AG08396 (cell line): ENCODE results near the gene EPHX1.

Experiments used
- DNase-seq: peaks from one replicate; pipeline ENCODE4 v3.0.0; 2012; ENCODE audit warnings: low spot score, mixed read lengths

EPHX1 gene

DNA sequence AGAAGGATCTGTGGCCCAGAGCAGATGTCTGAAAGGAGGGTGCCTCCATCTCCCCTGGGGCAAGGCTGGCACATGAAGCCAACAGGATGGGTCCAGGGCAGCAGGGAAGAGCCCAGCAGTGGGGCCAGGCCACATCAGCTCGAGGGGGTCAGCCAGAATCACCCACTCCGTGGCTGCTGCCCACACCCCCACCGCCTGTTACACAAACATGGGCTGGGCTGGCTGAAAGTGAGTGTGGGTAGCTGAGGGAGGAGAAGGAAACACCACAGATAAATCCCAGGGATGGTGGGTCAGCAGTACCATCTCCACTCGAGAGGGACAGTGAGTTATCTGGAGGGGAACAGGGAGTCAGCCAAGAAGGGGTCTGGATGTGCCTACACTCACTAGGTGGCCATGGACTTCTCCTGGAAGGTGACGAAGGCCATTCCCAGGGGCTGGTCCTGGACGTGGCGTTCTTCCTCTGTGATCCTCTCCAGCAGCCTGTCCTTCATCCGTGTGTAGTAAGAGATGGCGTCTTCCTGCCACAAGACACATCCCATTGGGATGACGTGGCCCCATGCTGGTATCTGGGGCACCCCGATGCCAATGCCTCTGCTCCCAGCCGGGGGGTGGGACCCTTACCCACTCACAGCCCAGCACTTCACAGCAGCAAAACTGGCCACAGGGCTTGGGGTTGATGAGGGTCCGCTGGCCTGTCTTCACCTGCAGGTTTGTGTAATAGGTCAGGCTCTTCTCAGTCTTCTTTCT lies 52.1 kb downstream of the EPHX1 start:
- DNase-seq: no peak

DNA sequence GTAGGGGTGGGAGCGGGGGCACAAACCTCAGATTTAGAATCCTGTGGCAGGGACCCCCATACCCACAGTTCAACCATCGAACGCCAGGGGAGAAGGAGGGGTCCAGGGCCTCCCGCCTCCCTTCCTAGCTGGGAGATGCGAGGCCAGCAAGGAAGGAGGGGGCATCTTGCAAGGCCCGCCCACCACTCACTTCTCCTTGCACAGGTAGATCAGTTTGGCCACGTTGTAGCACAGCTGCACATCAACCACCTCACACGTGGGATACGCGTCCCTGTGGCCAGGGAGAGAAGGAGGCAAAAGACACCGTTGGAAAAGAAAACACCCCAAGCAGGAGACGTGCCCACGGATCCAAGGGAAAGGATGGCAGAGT lies 52.6 kb downstream of the EPHX1 start:
- DNase-seq: no peak

DNA sequence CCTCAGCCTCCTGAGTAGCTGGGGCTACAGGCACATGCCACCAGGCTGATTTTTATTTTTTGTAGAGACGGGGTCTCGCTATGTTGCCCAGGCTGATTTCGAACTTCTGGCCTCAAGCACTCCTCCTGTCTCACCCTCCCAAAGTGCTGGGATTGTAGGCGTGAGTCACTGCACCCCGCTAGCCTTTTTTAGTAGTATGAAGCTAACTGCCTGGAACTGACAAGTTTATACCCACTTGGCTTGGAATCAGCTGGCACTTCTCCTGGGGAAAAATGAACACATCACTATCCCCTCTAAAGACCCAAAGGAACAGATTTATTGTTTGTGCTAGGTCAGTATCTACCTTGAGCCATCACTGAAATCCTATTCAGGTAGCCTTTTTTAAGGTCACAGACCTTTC lies 53.2 kb downstream of the EPHX1 start:
- DNase-seq: no peak

DNA sequence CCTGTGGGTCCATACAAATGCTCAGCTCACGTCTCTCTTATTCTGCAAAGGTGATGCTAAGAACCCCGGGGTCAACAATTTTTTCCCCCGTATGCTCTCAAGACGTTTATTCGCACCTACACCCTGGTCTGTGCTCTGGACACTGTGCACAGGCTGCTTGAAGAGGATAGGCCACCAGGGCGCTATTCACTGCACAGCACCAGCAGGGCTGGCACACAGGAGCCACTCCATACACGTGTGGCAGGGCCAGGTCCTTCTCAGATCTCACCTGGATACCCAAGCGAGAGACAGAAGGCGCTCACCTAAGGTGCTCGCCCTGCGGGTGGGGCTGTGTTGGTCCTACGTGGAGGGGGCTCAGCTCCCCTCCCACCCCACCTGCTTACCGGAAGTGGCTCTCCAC lies 55.6 kb downstream of the EPHX1 start:
- DNase-seq: no peak

DNA sequence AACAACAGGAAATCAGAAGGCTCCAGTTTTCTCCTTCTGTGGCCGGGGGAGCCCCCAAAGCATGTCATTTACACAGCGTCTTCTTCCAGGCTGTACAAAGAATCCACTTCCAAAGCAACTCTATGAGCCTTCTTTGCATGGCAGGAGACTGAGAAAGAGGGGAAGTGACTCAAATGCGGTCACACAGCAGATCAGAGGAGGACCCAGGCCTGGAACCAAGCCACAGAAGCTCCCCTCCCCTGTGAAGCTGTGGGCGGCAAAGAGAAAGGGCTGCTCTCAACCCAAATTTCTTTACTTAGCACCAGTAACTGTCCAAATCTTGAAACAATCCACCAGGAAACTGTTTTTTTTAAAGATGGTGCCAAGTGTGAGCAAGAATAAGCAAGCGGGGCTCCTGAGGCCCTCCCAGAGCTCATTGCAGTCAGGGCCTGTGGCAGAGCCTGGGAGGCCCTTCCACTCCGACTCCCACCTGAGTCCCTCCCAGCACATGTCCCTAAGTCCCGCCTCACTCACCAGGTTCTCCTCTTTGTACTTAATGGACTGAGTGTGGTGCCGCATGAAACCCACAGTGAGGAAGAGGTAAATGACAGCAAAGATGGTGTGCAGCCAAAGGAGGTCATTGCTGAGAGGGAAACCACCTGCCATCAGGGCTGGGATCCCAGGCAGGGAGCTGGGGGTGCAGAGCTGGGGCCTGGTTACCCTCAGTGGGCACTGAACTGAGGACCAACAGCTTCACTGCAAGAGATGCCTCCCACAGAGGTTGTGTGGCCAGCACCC lies 56.3 kb downstream of the EPHX1 start:
- DNase-seq: no peak

DNA sequence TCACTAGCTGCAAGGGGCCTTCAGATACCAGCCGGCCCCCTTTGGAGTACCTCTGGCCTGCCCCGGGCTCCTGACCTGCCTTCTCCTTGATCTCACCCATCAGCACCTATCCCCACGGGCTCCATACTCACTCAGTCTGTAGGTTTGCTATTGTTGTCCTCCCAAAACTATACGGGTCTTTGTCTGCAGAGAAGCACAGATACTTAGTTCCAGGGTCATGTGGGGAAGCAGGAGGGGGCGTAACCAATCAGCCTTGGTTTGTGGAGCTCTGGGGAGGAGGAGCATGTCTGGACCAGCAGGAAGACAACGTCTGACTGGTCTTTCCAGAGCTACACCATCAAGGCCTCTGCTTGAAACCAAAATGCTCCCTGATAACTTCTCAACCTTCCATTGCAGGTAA lies 57.1 kb downstream of the EPHX1 start:
- DNase-seq: no peak

DNA sequence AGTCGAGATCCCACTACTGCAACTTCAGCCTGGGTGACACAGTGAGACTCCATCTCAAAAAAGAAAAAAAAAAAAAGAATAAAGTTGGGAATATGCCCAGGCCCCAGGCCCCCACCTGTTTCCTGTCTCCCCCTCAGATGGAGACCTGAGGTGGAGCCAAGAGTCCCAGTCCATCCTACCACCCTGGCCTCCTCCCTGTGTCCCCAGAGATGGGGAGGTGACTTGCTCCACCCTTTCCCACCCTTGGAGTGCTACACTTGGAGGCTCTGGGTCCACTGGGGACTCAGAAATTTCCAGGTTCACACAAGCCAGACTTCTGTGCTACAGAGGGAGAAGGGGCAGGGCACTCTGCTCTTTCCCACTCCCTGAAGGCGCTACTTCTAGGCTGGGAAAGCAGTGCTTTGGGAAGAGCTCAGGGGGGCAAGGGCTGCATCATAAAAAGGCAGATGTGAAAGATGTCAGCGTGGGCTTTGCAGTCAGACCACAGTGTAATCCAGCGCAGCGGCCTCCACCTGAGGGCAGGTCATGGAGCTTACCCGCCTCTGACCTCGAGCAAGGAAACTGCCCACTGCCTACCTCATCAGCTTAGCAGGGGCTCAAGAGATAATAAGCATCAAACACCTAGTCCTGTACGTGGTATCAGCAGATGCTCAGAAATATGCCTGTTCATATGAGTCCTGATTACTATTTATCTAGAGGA lies 58.9 kb downstream of the EPHX1 start:
- no peak for DNase-seq

DNA sequence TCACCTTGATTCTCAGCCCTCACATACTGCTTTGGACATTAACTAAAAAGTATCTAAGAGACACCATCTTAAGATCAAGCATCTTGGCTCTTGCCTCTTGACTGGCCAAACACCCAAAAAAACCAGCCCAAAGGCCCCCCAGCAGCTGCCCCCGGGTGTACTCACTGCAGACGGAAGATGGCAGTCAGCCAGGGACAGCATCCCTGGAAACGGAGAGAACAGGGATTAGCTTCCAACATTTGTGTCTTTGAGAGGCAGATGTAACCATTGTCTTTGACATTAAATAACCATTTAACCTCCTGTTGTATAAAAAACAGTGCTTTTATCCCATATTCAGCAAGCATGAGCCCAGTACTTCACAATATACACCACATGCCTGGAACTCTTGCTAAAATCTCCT lies 61.0 kb downstream of the EPHX1 start:
- DNase-seq: no peak

DNA sequence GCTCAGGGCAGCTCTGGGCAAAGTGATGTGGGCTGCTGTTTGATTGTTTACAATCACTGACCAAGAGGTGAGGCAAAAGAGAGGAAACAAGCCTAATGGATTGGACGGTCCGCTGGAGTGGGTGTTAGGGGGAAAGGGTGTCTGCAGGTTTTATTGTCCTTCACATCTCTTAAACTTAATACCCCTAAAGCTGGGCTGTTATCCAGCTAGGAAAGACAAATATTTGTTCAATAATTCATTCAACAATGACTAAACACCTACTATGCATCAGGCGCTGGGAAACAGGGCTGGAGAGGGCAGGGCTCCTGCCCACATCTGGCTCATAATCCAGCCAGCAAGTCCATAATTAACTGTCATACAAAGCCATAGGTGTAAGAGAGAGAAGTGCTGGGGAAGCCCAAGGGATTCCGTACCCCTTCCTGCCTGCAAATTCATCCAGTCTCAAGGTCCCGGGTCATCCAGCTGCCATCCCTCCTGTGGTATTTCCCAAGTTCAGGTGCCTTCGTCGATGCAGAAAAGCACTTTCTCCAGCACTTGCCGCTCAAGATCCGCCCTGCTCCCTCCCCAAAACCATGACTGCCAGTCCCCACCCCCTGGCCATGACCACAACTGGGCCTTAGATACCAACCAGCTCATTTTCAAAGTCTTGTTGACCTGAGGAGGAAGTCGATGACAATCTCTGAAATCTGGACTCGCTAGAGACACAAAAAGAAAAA lies 61.6 kb downstream of the EPHX1 start:
- DNase-seq: no peak

DNA sequence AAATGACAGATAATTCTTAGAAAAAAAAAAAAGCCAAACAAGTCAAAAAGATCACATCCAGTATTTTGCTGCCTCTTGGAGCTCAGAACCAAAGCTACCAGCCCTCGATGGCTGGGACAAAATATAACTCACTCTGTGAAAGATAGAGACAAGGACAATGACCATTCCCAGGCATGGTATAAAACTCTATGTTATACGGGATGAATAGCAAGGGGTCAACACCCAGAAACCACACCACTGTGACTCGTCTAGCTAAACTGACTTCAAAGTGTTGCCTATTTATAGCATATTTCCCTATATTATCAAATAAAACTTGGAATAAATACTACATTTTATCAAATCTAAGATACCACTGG lies 62.1 kb downstream of the EPHX1 start:
- no peak for DNase-seq

DNA sequence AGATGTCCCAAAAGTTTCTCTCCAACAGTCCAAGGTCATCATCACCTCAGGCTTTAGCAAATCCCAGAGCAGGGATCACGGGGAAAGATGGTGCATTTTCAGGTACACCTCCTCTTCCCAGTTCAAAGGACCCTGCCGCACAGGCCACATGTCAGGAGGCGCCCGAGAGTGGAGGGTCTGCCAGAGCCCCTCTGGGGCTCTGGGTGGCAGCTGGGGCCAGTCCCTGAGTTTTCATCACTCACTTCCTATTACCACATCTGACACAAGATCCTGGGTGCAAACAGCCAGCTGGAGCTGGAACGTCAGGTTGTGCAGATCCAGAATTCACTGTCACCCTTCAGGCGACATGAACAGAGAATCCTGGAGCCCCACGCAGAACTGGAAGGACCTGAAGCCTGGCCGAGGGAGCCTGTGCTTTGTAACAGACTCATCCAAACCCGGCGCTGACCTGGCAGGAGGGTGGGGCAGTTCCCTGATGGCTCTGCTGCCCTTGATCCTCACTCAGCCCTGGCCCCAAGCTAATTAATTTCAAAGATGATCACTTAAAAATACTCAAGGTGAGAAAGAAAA lies 63.4 kb downstream of the EPHX1 start:
- DNase-seq: no peak

DNA sequence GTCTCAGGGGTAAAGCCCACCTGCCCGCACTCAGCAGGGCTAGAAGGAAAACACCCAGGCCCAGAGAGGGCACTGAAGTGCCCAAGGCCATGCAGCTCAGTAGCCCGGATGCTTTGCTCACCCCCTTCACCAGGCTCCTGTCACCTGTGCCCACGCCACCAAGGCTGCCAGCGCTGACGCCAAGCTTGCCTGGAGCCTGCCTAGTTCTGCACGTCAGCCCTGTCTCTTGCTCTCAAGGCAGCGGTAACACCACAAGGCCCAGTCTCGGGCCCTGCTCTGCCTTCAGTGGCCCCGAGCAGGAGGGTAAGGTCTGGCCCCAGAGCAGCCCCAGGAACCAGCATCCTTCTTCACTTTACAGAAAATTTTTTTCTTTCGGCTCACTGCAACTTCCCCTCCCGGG lies 64.5 kb downstream of the EPHX1 start:
- no peak for DNase-seq

DNA sequence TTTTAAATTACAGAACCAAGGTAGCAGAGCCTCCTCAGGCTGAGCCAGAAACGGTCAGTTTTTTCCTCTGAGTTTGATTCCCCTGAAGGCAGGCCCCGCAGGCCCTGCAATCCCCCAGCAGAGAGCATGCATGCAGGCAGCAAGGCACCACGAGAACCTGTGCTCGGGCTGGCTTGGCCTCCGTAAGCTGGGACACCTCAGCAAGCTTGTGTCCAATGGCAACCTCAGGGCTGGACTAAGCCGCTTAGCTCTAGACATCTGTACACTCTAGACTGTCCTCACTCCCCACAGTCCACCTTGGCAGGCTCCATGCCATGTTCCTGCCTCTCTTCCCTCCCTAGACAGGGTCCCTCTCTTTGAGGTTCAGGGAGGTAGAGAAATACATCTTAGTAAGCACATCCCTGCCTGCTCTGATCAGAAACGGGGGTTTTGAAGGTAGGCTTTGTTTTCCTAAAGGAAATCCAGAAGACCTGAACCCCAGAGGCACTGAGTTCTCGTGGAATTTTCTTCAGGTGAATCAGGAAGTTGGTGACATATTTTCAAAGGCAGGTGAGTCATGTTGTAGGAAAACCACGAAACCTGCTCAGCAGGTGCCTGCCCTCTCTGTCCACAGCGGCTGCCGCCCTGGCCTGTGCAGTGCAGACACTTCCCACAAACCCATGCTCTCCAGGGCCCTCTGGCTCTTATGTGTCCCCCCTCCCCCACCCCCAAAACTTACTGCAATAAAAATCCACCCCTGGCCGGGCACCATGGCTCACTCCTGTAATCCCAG lies 65.3 kb downstream of the EPHX1 start:
- no peak for DNase-seq

DNA sequence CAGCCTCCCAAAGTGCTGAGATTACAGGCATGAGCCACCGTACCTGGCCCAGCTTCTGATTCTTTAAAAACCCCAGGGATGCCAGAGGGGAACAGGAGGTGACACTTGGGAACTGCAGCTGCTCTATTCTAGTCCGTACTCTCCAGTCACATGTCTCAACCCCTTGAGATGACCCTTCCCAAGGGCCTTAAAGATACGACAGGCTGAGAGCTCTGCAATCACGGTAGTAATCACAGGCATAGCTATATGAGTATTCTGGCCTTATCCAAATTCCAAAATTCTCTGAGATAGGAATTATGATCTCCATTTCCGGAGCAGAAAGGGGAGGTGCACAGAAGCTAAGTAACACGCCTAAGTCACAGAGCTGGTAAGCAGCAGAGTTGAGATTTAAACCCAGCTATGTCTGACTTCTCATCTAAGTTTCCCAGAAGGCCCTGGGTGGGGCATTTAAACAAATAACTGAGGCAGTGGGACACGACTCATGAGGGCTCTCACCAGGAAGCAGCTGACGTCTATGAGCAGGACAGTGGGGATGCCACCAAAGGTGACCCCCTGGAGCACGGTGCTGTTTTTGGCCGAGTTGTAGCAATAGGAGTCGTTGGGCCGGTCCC lies 67.1 kb downstream of the EPHX1 start:
- DNase-seq: no peak

DNA sequence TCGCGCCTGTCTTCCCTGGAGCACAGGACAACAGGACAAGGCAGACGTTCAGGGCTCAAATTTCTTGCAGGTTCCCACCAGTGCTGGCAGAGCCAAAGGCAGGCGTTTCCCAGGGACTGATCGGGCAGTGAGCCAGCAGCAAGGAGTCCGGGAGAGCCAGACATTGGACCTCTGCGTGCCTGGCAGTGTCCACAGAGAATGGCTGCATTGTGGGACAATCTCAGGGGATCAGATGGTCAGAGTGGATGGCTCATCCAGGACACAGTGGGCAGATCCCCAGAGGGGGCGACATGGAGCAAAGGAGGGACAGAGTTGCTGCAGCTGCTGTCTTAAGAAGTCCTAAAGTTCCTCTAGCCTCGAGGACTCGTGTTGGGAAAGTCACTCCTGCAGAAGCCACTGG lies 67.7 kb downstream of the EPHX1 start:
- DNase-seq: peak; percentile 64

DNA sequence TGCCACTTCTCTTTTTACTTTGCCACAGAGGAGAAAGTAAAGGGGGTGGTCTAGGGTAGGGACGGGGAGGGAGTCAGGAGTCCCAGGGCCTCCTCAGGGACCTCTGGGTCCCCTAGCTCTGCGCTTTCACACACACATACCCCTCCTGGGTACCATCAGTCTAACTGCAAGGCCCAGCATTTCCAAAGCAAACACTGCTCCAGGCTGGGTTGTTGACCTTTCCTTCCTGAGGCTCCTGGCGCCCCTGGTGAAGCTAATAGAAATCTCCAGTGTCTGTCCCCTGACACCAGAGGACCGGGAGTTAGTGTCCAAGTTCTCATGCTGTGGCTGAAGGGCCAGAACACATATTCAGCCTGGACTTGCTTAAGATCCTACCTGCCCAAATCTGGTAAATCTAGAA lies 68.4 kb downstream of the EPHX1 start:
- DNase-seq: no peak

DNA sequence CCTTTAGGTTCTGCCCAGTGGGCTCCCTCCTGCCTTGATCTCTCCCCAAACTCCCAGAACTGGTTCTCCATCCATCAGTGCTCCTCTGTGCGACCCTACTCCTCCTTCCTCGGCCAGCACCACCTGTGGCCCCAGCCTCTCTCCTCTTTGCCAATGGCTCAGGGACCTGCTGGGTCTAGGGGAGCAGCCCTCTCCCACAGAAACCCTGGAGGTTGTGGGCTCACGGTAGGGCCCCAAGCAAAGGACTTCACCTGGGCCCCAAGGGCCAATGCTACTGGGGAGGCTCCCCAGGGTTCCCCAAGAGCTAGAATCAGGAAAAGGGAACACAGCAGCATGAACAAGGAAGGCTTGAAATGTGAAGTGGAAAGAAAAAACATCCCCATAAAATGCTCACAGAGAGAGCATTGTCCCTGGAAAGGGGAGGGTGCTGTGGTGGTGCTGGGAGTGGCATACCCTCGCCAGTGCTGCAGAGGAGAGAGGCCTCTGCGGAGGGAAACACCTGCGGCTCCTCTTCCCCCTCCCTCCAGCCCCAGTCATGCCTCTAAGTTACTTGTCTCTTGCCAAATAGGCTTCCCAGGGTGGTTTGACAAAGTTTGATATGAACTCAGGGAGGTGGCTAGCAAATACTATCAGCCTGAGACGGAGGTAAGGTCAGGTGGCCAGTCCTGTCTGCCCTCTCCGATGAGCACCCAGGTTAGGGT lies 69.7 kb downstream of the EPHX1 start:
- DNase-seq: no peak

DNA sequence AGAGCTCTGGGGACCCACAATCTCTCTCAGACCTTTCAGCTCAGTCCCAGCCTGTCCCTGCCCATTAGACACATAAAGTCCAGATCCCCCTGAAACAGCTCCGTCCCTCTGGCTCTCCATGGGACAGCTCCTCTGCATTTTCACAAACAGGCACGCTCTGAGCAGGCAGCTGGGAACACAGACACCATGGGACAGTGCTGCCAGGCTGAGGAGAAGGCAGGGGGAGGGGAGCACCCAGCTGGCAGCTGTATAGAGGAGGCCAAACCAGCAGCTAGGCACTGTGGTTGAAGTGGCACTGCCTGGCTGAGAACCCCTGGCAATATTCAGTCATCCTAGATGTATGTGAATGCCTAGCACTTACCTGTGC lies 70.3 kb downstream of the EPHX1 start:
- no peak for DNase-seq

DNA sequence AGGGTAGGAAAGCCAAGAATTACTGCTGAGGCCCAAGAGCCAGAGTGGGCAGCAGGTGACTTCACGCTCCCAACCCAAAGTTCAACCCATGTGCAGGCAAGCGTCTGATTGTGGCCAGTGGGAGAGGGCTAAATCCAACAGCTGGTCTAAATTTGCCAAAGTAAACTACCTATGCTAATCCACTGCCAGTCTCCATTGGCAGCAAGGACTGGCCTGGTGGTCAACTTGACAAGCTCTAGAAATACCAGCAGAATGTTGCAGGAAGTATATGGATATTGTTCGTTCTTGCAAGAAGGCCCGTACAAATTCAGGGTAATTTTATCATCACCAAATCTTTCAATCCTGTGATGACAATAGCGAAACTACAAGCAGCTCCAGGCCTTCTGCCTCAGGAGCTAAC lies 70.7 kb downstream of the EPHX1 start:
- no peak for DNase-seq
